Lung (tissue), 12 donors: ENCODE data around the gene UNC13A. TPM values are rescaled to one million over a fixed set of nuclear protein-coding genes. Genes with fewer than 3 reads are reported as not detected.

Source experiments
- ATAC-seq: fragments of 200-7000 bp; cut with Tn5 transposase; one replicate; pipeline ENCODE4 v1.9.1; 2020; ENCODE audit warnings: moderate number of reproducible peaks; ENCODE audit not compliant: insufficient read depth, low FRiP score
- DNase-seq, 3 donors: peaks; one replicate each; pipeline ENCODE4 v3.0.0-alpha.2; 2013 to 2017
- H3K27ac ChIP-seq, 2 donors: one replicate each; pipeline ENCODE4 v1.5.1; 2013; ENCODE audit warnings: mild to moderate bottlenecking in 2 of 2, moderate library complexity in 2 of 2, control low read depth in 1 of 2, inconsistent platforms in 1 of 2, low read depth in 1 of 2, low read length in 1 of 2
- H3K27me3 ChIP-seq, 3 donors: one replicate each; pipeline ENCODE4 v1.5.1; 2013; ENCODE audit warnings: low read length in 2 of 3; ENCODE audit not compliant: control insufficient read depth in 3 of 3, insufficient read depth in 3 of 3
- H3K36me3 ChIP-seq, 4 donors: one replicate each; pipeline ENCODE4 v1.5.1; 2013; ENCODE audit warnings: low read length in 4 of 4, mild to moderate bottlenecking in 1 of 4, moderate library complexity in 1 of 4; ENCODE audit not compliant: control insufficient read depth in 4 of 4, insufficient read depth in 4 of 4
- H3K4me1 ChIP-seq, 5 donors: one replicate each; pipeline ENCODE4 v1.5.1; 2013; ENCODE audit warnings: low read length in 5 of 5, mild to moderate bottlenecking in 2 of 5, moderate library complexity in 1 of 5; ENCODE audit not compliant: control insufficient read depth in 5 of 5, insufficient read depth in 5 of 5
- H3K4me3 ChIP-seq: one replicate; pipeline ENCODE4 v1.5.1; 2013; ENCODE audit warnings: mild to moderate bottlenecking, control low read depth, moderate library complexity
- H3K9ac ChIP-seq, 2 donors: one replicate each; pipeline ENCODE4 v1.5.1; 2013; ENCODE audit warnings: low read length in 2 of 2, control low read depth in 1 of 2; ENCODE audit not compliant: insufficient read depth in 1 of 2
- H3K9me3 ChIP-seq, 4 donors: one replicate each; pipeline ENCODE4 v1.5.1; 2013; ENCODE audit warnings: low read length in 3 of 4, mild to moderate bottlenecking in 1 of 4, moderate library complexity in 1 of 4; ENCODE audit not compliant: control insufficient read depth in 4 of 4, insufficient read depth in 3 of 4
- WGBS, 2 donors: extraction: QIAGEN DNeasy Blood & Tissue Kit; methylation state at CpG; one replicate each; pipeline ENCODE4 v1.1.7; 2013; 5-methylcytosine and 5-hydroxymethylcytosine counted together
- polyA plus RNA-seq, 2 donors: library from polyadenylated mRNA; stranded (reverse); fragments of 200-250 nt; gene quantifications; one replicate each; pipeline ENCODE4 v1.2.1, GENCODE V29; 2013
- total RNA-seq, 2 donors: library from RNA; depleted of rRNA in 1 of 2; stranded (reverse); fragments of >200 nt in 1 of 2; gene quantifications; one replicate each; pipeline ENCODE4 v1.2.1, GENCODE V29; 2014 to 2021
- TF ChIP-seq, protein P1 (sequence below): IDR thresholded peaks from 2 replicates; pipeline ENCODE4 v1.5.1; 2012; ENCODE audit warnings: mild to moderate bottlenecking; ENCODE audit errors: control extremely low read depth, extremely low read depth
- donor health status: control.
- donor health status: control.
- donor health status: Bipolar disorder and iron deficiency.
- donor health status: healthy.
- donor health status: DM: yes; HTN: yes; CAD: no.

The UNC13A gene
- total and polyA plus RNA-seq, 4 donors, result 0.14 to 0.31 (median 0.27) TPM

DNA sequence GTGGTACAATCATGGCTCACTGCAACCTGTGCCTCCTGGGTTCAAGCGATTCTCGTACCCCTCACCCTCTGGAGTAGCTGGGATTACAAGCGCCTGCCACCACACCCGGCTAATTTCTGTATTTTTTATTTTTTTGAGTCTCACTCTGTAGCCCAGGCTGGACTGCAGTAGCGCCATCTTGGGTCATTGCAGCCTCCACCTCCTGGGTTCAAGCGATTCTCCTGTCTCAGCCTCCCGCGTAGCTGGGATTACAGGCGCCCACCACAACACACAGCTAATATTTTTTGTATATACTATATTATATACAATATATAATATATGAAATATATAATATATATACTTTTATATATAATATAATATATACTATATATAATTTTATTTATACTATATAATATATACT, 80.2 kb downstream of the UNC13A start:
- DNase-seq (no peak), ATAC-seq (no peak)
- H3K4me3 ChIP-seq, result no peak overlapping the region
- H3K9me3 ChIP-seq, result peaks cover 0 to 4% (median 0%) of the 10 kb centered on the region in 4 donors
- no peak overlapping the region for H3K27ac ChIP-seq
- TF ChIP-seq, protein P1, sequence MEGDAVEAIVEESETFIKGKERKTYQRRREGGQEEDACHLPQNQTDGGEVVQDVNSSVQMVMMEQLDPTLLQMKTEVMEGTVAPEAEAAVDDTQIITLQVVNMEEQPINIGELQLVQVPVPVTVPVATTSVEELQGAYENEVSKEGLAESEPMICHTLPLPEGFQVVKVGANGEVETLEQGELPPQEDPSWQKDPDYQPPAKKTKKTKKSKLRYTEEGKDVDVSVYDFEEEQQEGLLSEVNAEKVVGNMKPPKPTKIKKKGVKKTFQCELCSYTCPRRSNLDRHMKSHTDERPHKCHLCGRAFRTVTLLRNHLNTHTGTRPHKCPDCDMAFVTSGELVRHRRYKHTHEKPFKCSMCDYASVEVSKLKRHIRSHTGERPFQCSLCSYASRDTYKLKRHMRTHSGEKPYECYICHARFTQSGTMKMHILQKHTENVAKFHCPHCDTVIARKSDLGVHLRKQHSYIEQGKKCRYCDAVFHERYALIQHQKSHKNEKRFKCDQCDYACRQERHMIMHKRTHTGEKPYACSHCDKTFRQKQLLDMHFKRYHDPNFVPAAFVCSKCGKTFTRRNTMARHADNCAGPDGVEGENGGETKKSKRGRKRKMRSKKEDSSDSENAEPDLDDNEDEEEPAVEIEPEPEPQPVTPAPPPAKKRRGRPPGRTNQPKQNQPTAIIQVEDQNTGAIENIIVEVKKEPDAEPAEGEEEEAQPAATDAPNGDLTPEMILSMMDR, result no peak
- peaks cover 0 to 3% (median 3%) of the 10 kb centered on the region in 3 donors for H3K27me3 ChIP-seq
- 96 to 98% methylated on average over 9 of the region's 9 CpGs for WGBS, 2 donors
- H3K36me3 ChIP-seq, result no peaks in the 10 kb centered on the region
- peaks cover 0 to 12% (median 5%) of the 10 kb centered on the region in 5 donors for H3K4me1 ChIP-seq
- no peak overlapping the region for H3K9ac ChIP-seq

DNA sequence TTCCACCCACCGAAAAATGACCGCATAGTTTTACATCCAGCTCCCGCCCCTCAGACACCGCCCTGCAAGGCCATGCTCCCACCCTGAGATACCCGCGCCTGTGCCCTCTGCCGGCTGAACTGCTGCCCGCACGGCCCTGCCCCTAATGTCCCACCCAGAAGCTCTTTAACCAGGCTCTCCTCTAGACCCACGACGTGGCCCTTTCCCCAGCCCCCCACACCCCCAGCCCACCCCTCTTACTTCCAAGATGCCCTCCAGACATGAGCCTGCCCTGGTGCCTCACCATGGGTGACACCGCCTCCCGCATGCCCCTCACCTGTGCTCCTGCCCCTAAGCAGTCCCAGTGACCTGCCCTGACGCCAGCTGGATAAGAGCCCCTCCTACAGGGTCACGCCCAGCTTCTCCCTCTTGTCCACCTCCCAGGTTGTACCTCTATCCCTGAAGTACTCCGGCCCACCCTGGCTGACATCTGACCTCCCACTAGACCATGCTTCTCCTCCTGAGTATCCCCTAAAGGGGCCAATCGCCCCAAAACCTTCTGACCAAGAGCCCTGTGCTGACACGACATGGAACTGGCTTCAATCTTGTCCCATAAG, 81.5 kb downstream of the UNC13A start:
- DNase-seq (no peak), ATAC-seq (no peak)
- H3K9ac ChIP-seq, result no peak overlapping the region
- peaks cover 0 to 7% (median 0%) of the 10 kb centered on the region in 4 donors for H3K9me3 ChIP-seq
- no peak overlapping the region for H3K27ac ChIP-seq
- no peak overlapping the region for H3K4me3 ChIP-seq
- peaks cover 0 to 12% (median 5%) of the 10 kb centered on the region in 5 donors for H3K4me1 ChIP-seq
- H3K36me3 ChIP-seq, result no peaks in the 10 kb centered on the region
- 20 to 21% methylated on average over 18 of the region's 18 CpGs for WGBS, 2 donors
- peaks cover 0 to 3% (median 3%) of the 10 kb centered on the region in 3 donors for H3K27me3 ChIP-seq
- TF ChIP-seq, protein P1, result no peak

DNA sequence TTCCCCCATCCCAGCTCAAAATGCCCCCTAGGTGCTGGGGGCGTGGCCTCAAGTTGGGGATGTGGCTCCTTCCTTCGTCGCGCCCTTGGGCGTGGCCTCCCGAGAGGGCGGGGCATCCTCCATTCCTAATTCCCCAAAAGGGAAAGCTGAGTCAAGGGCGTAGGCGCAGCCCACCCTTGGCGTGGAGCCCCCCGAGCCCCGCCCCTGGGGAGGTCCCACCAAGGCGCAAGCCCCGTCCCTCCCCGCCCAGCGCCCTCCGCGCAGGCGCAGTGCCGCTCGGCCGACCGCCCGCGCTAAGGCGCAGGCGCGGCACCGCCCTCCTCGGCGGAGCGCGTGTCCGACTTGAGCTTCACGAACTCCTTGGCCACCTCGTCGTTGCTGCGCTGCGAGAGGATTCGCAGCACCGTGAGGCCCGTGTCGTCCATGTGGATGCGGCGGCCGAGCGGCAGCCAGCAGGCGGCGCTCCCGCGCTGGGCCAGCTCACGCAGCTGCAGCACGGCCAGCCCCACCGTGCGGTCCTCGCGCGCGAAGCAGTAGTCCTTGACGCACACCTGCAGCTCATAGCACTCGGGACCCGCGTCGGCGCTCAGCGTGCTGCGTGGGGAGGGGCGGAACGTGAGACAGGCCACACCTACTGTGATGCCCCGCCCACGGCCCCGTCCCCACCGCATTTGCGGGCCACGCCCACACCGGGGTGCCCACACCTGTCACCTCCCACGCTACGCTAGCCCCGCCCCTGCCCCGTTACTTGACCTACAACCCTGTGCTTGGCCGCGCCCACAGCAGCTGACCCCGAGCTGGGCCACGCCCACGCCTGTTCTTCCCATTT, 82.2 kb downstream of the UNC13A start:
- Histone ChIP-seq H3K27ac (peak overlapping the region in 1 of 2 donors; percentile 30), H3K36me3 (no peaks in the 10 kb centered on the region), H3K9ac (no peak overlapping the region), H3K9me3 (peaks cover 0 to 7% (median 0%) of the 10 kb centered on the region in 4 donors), H3K4me1 (peaks cover 0 to 12% (median 5%) of the 10 kb centered on the region in 5 donors), H3K4me3 (peak overlapping the region; percentile 32), H3K27me3 (peaks cover 0 to 3% (median 3%) of the 10 kb centered on the region in 3 donors)
- TF ChIP-seq, protein P1, result peak; percentile 29
- 1 to 6% methylated on average over 64 to 85 of the region's 85 CpGs for WGBS, 2 donors
- ATAC-seq (peak; percentile 66), DNase-seq (peak; percentile 59 to 73 (median 67))
